Upper lobe of left lung (tissue), 4 donors: ENCODE data around the gene ZNF813.

Experiments
- POLR2AphosphoS5 ChIP-seq, 2 donors: sonication (generic); formaldehyde crosslinking; IDR thresholded peaks; one replicate each; pipeline ENCODE4 v1.5.1; 2017; ENCODE audit warnings: antibody characterized with exemption in 2 of 2
- TF ChIP-seq, protein P1 (sequence below), 6 experiments: fragments of 450-650 bp in 4 of 6; fragments of 200-600 bp in 2 of 6; sonication (generic) in 2 of 6; IDR thresholded peaks; one replicate each; pipeline ENCODE4 v1.5.1; 2016 to 2019; ENCODE audit warnings: antibody characterized with exemption in 6 of 6

DNA sequence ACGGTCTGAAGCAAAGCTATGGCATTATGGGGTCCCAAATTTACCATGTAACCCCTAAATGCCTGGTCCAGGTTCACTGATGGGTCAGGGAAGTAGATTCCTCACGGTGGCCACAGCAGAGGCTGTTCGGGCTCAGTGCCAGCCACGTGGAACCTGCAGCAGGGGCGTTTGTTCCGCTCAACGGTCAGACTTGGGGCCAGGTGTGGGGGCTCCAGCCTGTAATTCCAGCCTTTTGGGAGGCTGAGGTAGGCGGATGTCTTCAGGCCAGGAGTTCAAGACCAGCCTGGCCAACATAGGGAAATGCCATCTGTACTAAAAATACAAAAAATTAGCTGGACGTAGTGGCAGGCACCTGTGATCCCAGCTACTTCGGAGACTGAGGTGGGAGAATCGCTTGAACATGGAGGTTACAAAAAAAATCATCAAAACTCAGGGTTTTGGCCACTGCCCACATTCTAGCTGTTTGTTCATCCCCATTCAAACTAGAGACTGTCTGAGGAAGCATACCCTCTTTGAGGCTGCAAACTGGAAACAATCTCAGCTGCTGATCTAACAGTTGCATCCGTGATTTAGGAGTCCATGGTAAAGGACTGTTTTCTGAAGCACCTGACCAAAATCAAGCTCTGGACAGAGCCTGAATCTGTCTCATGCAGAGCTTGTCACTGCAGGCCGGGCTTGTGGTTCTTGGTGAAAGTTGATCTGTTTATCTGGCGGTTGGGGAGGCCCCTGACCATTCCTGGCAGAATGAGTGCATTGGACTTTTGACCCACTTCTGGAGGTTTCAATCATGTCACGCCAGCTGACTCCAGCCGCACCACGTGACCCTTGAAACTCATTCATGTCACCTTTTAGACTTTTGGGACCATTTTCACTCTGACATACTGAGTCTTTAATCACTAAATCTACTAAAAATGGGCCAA lies 40.2 kb downstream of the ZNF813 start:
- TF ChIP-seq, protein P1, sequence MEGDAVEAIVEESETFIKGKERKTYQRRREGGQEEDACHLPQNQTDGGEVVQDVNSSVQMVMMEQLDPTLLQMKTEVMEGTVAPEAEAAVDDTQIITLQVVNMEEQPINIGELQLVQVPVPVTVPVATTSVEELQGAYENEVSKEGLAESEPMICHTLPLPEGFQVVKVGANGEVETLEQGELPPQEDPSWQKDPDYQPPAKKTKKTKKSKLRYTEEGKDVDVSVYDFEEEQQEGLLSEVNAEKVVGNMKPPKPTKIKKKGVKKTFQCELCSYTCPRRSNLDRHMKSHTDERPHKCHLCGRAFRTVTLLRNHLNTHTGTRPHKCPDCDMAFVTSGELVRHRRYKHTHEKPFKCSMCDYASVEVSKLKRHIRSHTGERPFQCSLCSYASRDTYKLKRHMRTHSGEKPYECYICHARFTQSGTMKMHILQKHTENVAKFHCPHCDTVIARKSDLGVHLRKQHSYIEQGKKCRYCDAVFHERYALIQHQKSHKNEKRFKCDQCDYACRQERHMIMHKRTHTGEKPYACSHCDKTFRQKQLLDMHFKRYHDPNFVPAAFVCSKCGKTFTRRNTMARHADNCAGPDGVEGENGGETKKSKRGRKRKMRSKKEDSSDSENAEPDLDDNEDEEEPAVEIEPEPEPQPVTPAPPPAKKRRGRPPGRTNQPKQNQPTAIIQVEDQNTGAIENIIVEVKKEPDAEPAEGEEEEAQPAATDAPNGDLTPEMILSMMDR (IDR thresholded peaks at IDR 0.05) = no peak
- TF ChIP-seq POLR2AphosphoS5 (IDR thresholded peaks at IDR 0.05) = no peak
